ENCODE results near the gene CDC42SE1.

DNA sequence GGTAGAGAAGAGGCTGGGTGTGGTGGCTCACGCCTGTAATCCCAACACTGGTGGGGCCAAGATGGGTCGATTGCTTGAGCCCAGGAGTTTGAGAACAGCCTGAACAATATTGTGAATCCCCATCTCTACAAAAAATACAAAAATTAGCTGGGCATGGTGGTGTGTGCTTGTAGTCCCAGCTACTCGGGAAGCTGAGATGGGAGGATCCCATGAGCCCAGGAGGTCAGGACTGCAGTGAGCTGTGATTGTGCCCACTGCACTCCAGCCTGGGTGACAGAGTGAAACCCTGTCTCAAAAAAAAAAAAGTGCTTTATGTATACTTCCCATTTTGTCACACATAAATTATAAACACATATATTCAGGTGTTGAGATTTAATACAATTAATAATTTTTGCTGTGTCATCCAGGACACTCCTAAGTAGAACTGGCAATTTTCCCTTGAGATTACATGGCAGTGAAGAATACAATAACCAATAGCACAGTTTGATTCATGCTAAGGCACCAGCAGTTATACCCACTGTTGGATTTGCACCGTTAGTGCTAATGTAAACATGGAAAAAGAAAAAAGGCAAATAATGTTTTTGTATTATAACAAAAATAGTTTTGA lies 26.6 kb upstream of the CDC42SE1 start:
- no peak for TF ChIP-seq TAF1 (IDR thresholded peaks at IDR 0.05; ENCODE audit: borderline replicate concordance, insufficient read depth, low read length)
- no peak for TF ChIP-seq POLR2AphosphoS5 (IDR thresholded peaks at IDR 0.05; ENCODE audit: low read depth, low read length)
- TF ChIP-seq, protein P1, sequence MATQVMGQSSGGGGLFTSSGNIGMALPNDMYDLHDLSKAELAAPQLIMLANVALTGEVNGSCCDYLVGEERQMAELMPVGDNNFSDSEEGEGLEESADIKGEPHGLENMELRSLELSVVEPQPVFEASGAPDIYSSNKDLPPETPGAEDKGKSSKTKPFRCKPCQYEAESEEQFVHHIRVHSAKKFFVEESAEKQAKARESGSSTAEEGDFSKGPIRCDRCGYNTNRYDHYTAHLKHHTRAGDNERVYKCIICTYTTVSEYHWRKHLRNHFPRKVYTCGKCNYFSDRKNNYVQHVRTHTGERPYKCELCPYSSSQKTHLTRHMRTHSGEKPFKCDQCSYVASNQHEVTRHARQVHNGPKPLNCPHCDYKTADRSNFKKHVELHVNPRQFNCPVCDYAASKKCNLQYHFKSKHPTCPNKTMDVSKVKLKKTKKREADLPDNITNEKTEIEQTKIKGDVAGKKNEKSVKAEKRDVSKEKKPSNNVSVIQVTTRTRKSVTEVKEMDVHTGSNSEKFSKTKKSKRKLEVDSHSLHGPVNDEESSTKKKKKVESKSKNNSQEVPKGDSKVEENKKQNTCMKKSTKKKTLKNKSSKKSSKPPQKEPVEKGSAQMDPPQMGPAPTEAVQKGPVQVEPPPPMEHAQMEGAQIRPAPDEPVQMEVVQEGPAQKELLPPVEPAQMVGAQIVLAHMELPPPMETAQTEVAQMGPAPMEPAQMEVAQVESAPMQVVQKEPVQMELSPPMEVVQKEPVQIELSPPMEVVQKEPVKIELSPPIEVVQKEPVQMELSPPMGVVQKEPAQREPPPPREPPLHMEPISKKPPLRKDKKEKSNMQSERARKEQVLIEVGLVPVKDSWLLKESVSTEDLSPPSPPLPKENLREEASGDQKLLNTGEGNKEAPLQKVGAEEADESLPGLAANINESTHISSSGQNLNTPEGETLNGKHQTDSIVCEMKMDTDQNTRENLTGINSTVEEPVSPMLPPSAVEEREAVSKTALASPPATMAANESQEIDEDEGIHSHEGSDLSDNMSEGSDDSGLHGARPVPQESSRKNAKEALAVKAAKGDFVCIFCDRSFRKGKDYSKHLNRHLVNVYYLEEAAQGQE (IDR thresholded peaks at IDR 0.05; ENCODE audit: insufficient read depth in 1 of 2, low read depth in 2 of 2, low read length in 2 of 2), result no peak

All from PFSK-1 (cell line).